ENCODE measurements around the gene ALDH2.
"Not testable (repeated sequence)": the region's sequence is repeated elsewhere in the genome, so short reads cannot be mapped to it uniquely, and the experiment has no call there.

DNA sequence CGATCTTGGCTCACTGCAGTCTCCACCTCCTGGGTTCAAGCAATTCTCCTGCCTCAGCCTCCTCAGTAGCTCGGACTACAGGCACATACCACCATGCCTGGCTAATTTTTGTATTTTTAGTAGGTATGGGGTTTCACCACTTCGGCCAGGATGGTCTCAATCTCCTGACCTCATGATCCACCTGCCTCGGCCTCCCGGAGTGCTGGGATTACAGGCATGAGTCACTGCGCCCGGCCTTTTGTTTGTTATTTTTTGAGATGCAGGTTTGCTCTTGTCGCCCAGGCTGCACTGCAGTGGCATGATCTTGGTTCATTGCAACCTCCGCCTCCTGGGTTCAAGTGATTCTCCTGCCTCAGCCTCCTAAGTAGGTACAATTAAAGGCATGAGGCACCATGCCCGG is 47.4 kb upstream of the ALDH2 start:
- TF ChIP-seq, protein P1, sequence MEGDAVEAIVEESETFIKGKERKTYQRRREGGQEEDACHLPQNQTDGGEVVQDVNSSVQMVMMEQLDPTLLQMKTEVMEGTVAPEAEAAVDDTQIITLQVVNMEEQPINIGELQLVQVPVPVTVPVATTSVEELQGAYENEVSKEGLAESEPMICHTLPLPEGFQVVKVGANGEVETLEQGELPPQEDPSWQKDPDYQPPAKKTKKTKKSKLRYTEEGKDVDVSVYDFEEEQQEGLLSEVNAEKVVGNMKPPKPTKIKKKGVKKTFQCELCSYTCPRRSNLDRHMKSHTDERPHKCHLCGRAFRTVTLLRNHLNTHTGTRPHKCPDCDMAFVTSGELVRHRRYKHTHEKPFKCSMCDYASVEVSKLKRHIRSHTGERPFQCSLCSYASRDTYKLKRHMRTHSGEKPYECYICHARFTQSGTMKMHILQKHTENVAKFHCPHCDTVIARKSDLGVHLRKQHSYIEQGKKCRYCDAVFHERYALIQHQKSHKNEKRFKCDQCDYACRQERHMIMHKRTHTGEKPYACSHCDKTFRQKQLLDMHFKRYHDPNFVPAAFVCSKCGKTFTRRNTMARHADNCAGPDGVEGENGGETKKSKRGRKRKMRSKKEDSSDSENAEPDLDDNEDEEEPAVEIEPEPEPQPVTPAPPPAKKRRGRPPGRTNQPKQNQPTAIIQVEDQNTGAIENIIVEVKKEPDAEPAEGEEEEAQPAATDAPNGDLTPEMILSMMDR (IDR thresholded peaks at IDR 0.05): not testable (repeated sequence)
- TF ChIP-seq POLR2A, EP300 (IDR thresholded peaks at IDR 0.05): not testable (repeated sequence)
